Keratinocyte (primary cell): ENCODE measurements around the gene MEGF11.

Experiments
- EZH2 ChIP-seq: IDR thresholded peaks from one replicate; pipeline ENCODE4 v1.6.1; 2012; ENCODE audit warnings: inconsistent platforms, mild to moderate bottlenecking, low read length, moderate library complexity
- TF ChIP-seq, protein P1 (sequence below), 3 experiments: IDR thresholded peaks in 1 of 3; conservative IDR thresholded peaks in 1 of 3; optimal IDR thresholded peaks in 1 of 3; 2 replicates in 2 of 3; 3 replicates in 1 of 3; pipeline versions ENCODE3 to v1.5.1; 2011; ENCODE audit warnings: low read length in 3 of 3, mild to moderate bottlenecking in 3 of 3, moderate library complexity in 2 of 3, control low read depth in 1 of 3, inconsistent platforms in 1 of 3; ENCODE audit not compliant: insufficient read depth in 2 of 3; ENCODE audit errors: extremely low read depth in 1 of 3

DNA sequence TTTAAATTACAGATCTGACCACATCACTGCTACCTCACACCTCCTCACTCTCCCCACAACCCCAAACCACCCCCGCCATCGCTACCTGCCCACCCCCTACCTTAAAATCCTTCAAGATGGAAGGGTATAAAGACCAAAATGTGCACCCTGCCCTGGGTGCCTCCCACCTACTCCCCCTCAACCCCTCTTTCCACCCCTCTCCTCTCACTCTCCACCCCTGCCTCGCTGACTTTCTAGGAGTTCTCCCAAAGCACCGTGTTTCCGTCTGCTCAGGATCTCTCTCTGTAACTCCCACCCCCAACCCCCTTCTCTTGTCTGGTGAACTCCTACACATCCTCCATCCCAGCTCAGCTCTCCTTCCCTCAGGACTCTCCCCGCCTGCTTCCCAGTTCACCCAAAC lies 69.1 kb downstream of the MEGF11 start:
- TF ChIP-seq, protein P1, sequence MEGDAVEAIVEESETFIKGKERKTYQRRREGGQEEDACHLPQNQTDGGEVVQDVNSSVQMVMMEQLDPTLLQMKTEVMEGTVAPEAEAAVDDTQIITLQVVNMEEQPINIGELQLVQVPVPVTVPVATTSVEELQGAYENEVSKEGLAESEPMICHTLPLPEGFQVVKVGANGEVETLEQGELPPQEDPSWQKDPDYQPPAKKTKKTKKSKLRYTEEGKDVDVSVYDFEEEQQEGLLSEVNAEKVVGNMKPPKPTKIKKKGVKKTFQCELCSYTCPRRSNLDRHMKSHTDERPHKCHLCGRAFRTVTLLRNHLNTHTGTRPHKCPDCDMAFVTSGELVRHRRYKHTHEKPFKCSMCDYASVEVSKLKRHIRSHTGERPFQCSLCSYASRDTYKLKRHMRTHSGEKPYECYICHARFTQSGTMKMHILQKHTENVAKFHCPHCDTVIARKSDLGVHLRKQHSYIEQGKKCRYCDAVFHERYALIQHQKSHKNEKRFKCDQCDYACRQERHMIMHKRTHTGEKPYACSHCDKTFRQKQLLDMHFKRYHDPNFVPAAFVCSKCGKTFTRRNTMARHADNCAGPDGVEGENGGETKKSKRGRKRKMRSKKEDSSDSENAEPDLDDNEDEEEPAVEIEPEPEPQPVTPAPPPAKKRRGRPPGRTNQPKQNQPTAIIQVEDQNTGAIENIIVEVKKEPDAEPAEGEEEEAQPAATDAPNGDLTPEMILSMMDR (optimal IDR thresholded peaks at IDR 0.05 in 1 of 3, IDR thresholded peaks at IDR 0.05 in 1 of 3, conservative IDR thresholded peaks at IDR 0.05 in 1 of 3; ENCODE audit: extremely low read depth in 1 of 3, insufficient read depth in 2 of 3, low read length in 3 of 3), result no peak
- TF ChIP-seq EZH2, result no peak
